Measurements from ENCODE around the gene SLC39A5. TPM values are rescaled to one million over a fixed set of nuclear protein-coding genes. Genes with fewer than 3 reads are reported as not detected.
A peak's percentile ranks its signal among the peaks of the same experiment; 100 is the strongest.

SLC39A5 gene
- total and polyA plus RNA-seq, 2 of the 13 experiments (the other 11 are each of a cell fraction or from before 2014, with no cell fraction given): 59.7 to 101 TPM

- TF ChIP-seq PRDM10 (CRISPR knock-in tag; IDR thresholded peaks at IDR 0.05; ENCODE audit: low read depth): peak; percentile 96
- TF ChIP-seq ZFYVE20 (CRISPR knock-in tag; IDR thresholded peaks at IDR 0.05; ENCODE audit: borderline replicate concordance, low read depth): 0 out of 2 replicates have a peak, but pooled peaks have one; percentile 66
- 0 out of 2 replicates have a peak, but pooled peaks have one; percentile 15 for TF ChIP-seq ZNF263 (CRISPR knock-in tag; IDR thresholded peaks at IDR 0.05)
- no peak for TF ChIP-seq FOXP1 (IDR thresholded peaks at IDR 0.05)
- no peak for TF ChIP-seq FOXP1 (CRISPR knock-in tag; IDR thresholded peaks at IDR 0.05)
- no peak for TF ChIP-seq SIN3B (IDR thresholded peaks at IDR 0.05; ENCODE audit: low read length)
- 0 out of 2 replicates have a peak, but pooled peaks have one; percentile 25 for TF ChIP-seq GZF1 (CRISPR knock-in tag; IDR thresholded peaks at IDR 0.05)
- TF ChIP-seq ATF3 (CRISPR knock-in tag; IDR thresholded peaks at IDR 0.05): no peak
- no peak for TF ChIP-seq DR1 (CRISPR knock-in tag; IDR thresholded peaks at IDR 0.05)
- no peak for TF ChIP-seq NFATC3 (CRISPR knock-in tag; IDR thresholded peaks at IDR 0.05)
- no peak for TF ChIP-seq ZNF556 (CRISPR knock-in tag; IDR thresholded peaks at IDR 0.05; ENCODE audit: borderline replicate concordance)
- 0 out of 2 replicates have a peak, but pooled peaks have one; percentile 25 for TF ChIP-seq ZNF558 (CRISPR knock-in tag; IDR thresholded peaks at IDR 0.05; ENCODE audit: borderline replicate concordance)
- no peak for TF ChIP-seq ZNF550 (CRISPR knock-in tag; IDR thresholded peaks at IDR 0.05; ENCODE audit: borderline replicate concordance)
- TF ChIP-seq PAWR (CRISPR knock-in tag; IDR thresholded peaks at IDR 0.05; ENCODE audit: borderline replicate concordance): no peak
- no peak for TF ChIP-seq ZBTB26 (CRISPR knock-in tag; IDR thresholded peaks at IDR 0.05; ENCODE audit: borderline replicate concordance)
- no peak for TF ChIP-seq ZNF496 (CRISPR knock-in tag; IDR thresholded peaks at IDR 0.05; ENCODE audit: insufficient replicate concordance)
- no peak for TF ChIP-seq ZNF605 (CRISPR knock-in tag; IDR thresholded peaks at IDR 0.05)
- no peak for TF ChIP-seq NR2F2 (IDR thresholded peaks at IDR 0.05; ENCODE audit: borderline replicate concordance, low read depth)
- TF ChIP-seq ZNF33B (CRISPR knock-in tag; IDR thresholded peaks at IDR 0.05): no peak
- TF ChIP-seq ZNF557 (CRISPR knock-in tag; IDR thresholded peaks at IDR 0.05): no peak
- TF ChIP-seq ZNF674 (CRISPR knock-in tag; IDR thresholded peaks at IDR 0.05; ENCODE audit: low read depth): no peak
- no peak for TF ChIP-seq ZSCAN21 (CRISPR knock-in tag; IDR thresholded peaks at IDR 0.05; ENCODE audit: borderline replicate concordance)
- no peak for TF ChIP-seq ZNF382 (CRISPR knock-in tag; IDR thresholded peaks at IDR 0.05; ENCODE audit: borderline replicate concordance)
- TF ChIP-seq PRDM4 (CRISPR knock-in tag; IDR thresholded peaks at IDR 0.05; ENCODE audit: borderline replicate concordance): no peak
Observed at GRCh38 chr12:56221232-56221756, 8.6 kb upstream of the SLC39A5 start (continued).

All from HepG2 (cell line).